ENCODE results near the gene DNAJB14. TPM values are rescaled to one million over a fixed set of nuclear protein-coding genes. Genes with fewer than 3 reads are reported as not detected.

DNAJB14 gene
- total RNA-seq, 3 donors from 2014 or later = 33.4 to 46.4 (median 37.4) TPM

DNA sequence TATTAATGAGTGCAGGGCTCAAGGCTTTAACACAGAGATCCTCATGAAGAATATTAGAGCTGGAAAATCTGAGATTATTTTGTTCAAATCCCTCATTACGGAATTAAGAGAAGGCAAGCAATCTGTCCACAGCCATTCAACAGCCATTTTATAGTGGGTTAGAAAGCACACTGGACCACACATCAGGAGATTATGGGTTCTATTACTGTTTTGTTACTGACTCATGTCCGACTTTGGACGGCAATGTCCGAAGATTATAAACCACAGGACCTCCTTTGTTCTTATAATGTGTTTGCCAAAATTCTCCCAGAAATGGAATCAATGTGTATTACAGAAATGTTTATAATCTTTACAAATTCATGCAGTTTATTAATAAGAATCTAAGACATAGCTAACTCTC is 60.3 kb downstream of the DNAJB14 start:
- no peak overlapping the region for H3K27ac ChIP-seq
- intact Hi-C loops (cut with DNase I; ENCODE audit: low total_unique reads) = no loop called here

DNA sequence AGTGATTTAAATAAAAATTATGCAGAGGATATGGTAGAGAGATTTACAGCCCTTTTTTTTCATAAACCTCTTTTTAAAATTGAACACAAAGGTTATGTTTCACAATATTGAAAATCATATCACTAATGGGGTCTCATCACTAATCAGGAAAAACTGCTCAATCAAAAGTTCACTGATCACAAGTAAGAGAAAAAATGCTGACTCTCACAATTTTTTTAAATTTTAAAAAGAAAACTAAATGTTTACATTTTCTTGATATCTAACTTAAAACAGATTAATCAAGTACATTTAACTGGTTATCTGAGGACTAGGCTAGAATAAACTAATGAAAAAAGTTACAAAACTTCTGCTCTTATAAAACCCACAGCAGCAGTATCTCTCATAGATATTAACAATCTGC is 60.7 kb downstream of the DNAJB14 start:
- Histone ChIP-seq H3K27me3 (no peaks in the 10 kb centered on the region), H3K9me3 (no peaks in the 10 kb centered on the region), H3K4me1 (no peaks in the 10 kb centered on the region), H3K36me3 (peaks cover 11% of the 10 kb centered on the region), H3K27ac (no peak overlapping the region), H3K4me3 (no peak overlapping the region)
- intact Hi-C loops (cut with DNase I; ENCODE audit: low total_unique reads) = no loop called here
- DNase-seq (ENCODE audit: low spot score in 2 of 2) = no peak
- TF ChIP-seq, protein P1, sequence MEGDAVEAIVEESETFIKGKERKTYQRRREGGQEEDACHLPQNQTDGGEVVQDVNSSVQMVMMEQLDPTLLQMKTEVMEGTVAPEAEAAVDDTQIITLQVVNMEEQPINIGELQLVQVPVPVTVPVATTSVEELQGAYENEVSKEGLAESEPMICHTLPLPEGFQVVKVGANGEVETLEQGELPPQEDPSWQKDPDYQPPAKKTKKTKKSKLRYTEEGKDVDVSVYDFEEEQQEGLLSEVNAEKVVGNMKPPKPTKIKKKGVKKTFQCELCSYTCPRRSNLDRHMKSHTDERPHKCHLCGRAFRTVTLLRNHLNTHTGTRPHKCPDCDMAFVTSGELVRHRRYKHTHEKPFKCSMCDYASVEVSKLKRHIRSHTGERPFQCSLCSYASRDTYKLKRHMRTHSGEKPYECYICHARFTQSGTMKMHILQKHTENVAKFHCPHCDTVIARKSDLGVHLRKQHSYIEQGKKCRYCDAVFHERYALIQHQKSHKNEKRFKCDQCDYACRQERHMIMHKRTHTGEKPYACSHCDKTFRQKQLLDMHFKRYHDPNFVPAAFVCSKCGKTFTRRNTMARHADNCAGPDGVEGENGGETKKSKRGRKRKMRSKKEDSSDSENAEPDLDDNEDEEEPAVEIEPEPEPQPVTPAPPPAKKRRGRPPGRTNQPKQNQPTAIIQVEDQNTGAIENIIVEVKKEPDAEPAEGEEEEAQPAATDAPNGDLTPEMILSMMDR (IDR thresholded peaks at IDR 0.05) = no peak
- no peak for TF ChIP-seq POLR2AphosphoS5 (IDR thresholded peaks at IDR 0.05)

More for the DNA sequence above, 60.3 kb downstream of the DNAJB14 start:
- Histone ChIP-seq H3K4me1 (no peaks in the 10 kb centered on the region), H3K27me3 (no peaks in the 10 kb centered on the region), H3K4me3 (no peak overlapping the region), H3K36me3 (peaks cover 8% of the 10 kb centered on the region), H3K9me3 (no peaks in the 10 kb centered on the region)
- TF ChIP-seq POLR2A (IDR thresholded peaks at IDR 0.05) (no peak), POLR2AphosphoS5 (IDR thresholded peaks at IDR 0.05) (no peak)
- TF ChIP-seq, protein P1 (IDR thresholded peaks at IDR 0.05) = no peak
- no peak for DNase-seq (ENCODE audit: low spot score in 2 of 2)

DNA sequence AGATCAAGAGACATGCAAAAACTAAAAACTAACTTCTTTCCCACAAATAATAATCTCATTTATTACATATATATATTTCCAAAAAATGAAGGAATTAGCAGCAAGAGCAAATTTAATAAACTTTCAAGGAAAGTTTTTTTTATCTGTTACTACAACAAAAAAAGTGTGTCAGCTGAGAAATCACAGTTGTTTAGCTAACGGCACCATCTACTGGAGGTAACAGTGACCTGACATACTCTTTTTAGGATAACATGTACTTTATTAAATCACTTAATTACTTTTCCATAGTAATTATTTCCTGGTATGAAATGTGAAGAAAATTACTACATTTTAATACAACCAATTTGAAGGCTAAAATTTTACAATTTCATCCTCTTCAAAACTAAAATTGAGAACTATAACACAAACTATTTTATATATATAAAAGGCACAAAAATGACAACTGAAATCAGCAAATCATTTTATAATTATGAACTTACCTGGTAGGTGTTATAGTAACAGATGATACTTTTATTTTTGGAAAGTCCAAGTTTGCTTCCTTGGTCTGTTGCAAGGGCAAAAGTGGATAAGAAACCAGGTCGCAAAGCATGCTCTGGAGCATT is 61.3 kb downstream of the DNAJB14 start:
- Histone ChIP-seq H3K27ac (no peak overlapping the region), H3K27me3 (no peaks in the 10 kb centered on the region), H3K36me3 (peaks cover 11% of the 10 kb centered on the region), H3K9me3 (no peaks in the 10 kb centered on the region), H3K4me3 (no peak overlapping the region), H3K4me1 (no peaks in the 10 kb centered on the region)
- intact Hi-C loops (cut with DNase I; ENCODE audit: low total_unique reads) = no loop called here
- no peak for DNase-seq (ENCODE audit: low spot score in 2 of 2)
- no peak for TF ChIP-seq POLR2AphosphoS5 (IDR thresholded peaks at IDR 0.05)
- TF ChIP-seq, protein P1 (IDR thresholded peaks at IDR 0.05) = peak in 1 of 3 donors; percentile 27

DNA sequence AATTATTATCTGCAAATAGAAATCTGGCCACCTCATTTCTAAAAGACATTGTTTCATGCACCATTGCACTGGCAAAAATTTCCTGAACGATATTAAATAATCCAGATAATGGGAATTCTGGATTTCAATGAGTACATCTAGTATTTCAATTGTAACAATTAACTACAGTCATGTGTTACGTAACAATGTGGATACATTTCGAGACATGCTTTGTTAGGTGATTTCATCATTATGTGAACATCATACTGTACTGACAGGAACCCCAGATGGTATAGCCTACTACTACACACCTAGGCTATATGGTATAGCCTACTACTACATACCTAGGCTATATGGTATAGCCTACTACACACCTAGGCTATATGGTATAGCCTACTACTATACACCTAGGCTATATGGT is 67.0 kb downstream of the DNAJB14 start:
- H3K27ac ChIP-seq = no peak overlapping the region
- no peak overlapping the region for H3K4me3 ChIP-seq
- no peaks in the 10 kb centered on the region for H3K9me3 ChIP-seq
- TF ChIP-seq, protein P1 (IDR thresholded peaks at IDR 0.05) = no peak
- TF ChIP-seq POLR2AphosphoS5 (IDR thresholded peaks at IDR 0.05) (no peak), POLR2A (IDR thresholded peaks at IDR 0.05) (no peak)
- no peaks in the 10 kb centered on the region for H3K4me1 ChIP-seq
- intact Hi-C loops (cut with DNase I; ENCODE audit: low total_unique reads) = no loop called here
- no peak for DNase-seq (ENCODE audit: low spot score in 2 of 2)
- peaks cover 6% of the 10 kb centered on the region for H3K36me3 ChIP-seq
- H3K27me3 ChIP-seq = no peaks in the 10 kb centered on the region

DNA sequence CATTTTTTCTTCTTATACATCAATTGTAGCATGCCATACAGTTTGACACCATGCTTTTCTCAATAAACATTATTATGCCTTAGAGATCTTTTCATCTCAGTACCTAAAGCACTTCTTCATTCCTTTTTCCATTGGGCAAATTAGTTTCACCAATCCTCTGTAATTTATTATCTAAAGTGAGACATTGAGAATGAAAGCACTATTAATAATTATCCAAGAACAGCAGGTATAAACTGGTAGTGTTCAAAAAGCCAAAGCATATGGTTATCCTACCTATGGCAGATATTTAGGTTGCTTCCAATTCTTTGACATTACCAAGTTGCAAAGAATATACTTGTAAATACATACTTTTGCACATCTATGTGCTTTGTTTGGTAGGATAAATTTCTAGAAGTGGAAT is 67.8 kb downstream of the DNAJB14 start:
- intact Hi-C loops (cut with DNase I; ENCODE audit: low total_unique reads) = no loop called here
- no peaks in the 10 kb centered on the region for H3K27me3 ChIP-seq
- DNase-seq (ENCODE audit: low spot score in 2 of 2) = no peak
- no peak overlapping the region for H3K4me3 ChIP-seq
- no peak overlapping the region for H3K27ac ChIP-seq
- H3K4me1 ChIP-seq = no peaks in the 10 kb centered on the region
- no peaks in the 10 kb centered on the region for H3K9me3 ChIP-seq
- TF ChIP-seq POLR2A (IDR thresholded peaks at IDR 0.05) (no peak), POLR2AphosphoS5 (IDR thresholded peaks at IDR 0.05) (no peak)
- TF ChIP-seq, protein P1 (IDR thresholded peaks at IDR 0.05) = no peak
- peaks cover 6% of the 10 kb centered on the region for H3K36me3 ChIP-seq
